ENCODE data around the gene FYTTD1. TPM values are rescaled to one million over a fixed set of nuclear protein-coding genes. Genes with fewer than 3 reads are reported as not detected.

Gene FYTTD1
- total RNA-seq, 1 experiment from 2014 or later: 75.2 TPM

DNA sequence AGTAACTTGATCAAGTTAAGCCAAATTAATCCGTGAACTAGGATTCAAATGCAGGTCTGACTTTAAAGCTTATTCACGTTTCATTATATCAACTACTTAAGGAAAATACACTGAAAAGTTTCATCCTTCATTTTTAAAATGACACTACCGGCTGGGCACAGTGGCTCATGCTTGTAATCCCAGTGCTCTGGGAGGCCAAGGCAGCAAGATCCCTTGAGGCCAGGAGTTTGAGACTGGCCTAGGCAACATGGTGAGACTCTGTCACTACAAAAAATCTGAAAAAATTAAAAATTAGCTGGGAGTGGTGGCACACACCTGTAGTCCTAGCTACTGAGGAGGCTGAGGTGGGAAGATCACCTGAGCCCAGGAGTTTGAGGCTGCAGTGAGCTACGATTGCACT lies 16.6 kb upstream of the FYTTD1 start:
- H3K9me3 ChIP-seq: no peaks in the 10 kb centered on the region
- no peaks in the 10 kb centered on the region for H3K27me3 ChIP-seq
- H3K36me3 ChIP-seq: peaks cover 6% of the 10 kb centered on the region; the same call in 1 of the 2 replicates
- no peak for DNase-seq
- H3K4me3 ChIP-seq: no peak overlapping the region

DNA sequence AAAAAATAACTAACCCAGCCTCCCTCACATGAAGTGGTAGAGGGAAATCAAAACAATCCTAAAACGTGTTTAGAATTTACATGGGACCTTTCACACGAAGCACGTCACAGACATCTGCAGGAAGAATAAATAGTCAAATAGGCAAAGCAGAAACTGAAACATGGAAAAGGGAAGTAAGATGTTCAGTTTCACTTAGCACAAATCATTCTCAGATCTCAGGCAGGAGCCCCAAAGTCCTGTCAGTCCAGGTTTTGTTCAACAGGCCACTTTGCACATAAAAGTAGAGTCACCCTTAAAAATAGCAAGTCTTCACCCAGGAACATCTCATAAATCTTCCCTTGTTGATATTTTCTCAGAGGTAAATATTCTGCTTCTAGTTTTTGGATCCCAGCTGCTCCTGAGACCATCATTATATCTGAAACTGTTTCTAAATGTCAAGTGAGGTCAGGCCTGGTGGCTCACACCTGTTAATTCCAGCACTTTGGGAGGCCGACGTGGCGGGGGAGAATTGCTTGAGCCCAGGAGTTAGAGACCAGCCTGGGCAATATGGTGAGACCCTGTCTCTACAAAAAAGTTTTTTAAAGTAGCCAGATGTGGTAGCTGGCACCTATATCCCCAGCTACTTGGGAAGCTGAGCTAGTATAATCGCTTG lies 14.9 kb upstream of the FYTTD1 start:
- H3K36me3 ChIP-seq: peaks cover 2% of the 10 kb centered on the region; the same call in 1 of the 2 replicates
- H3K9me3 ChIP-seq: no peaks in the 10 kb centered on the region
- DNase-seq: no peak
- no peaks in the 10 kb centered on the region for H3K27me3 ChIP-seq
- H3K4me3 ChIP-seq: no peak overlapping the region

DNA sequence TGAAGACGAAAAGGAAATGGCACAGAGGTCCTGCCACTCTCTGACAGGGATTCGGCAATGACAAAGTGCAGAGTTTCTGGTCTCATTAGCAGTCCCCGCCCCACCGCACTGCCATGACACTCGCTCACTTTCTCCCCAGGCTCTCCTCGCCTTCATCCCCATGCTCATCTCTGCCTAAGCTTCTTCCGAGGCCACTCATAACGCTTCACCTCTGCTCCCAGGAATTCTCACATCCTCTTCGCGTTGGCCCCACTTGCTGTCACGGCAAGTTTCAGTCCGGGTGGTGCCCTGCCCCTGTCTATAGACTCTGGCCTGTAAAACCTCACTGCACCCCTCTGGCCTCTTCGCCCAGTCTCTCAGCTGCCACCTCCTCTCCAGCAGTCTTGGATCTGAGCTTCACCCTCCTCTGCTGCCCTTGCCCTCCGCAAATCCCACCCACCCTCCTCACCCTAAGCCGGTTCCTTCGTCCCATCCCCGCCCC lies 13.6 kb upstream of the FYTTD1 start:
- H3K27me3 ChIP-seq: no peaks in the 10 kb centered on the region
- no peak for DNase-seq
- peaks cover 2% of the 10 kb centered on the region; the same call in 1 of the 2 replicates for H3K36me3 ChIP-seq
- no peaks in the 10 kb centered on the region for H3K9me3 ChIP-seq
- H3K4me3 ChIP-seq: peak overlapping the region; percentile 100

DNA sequence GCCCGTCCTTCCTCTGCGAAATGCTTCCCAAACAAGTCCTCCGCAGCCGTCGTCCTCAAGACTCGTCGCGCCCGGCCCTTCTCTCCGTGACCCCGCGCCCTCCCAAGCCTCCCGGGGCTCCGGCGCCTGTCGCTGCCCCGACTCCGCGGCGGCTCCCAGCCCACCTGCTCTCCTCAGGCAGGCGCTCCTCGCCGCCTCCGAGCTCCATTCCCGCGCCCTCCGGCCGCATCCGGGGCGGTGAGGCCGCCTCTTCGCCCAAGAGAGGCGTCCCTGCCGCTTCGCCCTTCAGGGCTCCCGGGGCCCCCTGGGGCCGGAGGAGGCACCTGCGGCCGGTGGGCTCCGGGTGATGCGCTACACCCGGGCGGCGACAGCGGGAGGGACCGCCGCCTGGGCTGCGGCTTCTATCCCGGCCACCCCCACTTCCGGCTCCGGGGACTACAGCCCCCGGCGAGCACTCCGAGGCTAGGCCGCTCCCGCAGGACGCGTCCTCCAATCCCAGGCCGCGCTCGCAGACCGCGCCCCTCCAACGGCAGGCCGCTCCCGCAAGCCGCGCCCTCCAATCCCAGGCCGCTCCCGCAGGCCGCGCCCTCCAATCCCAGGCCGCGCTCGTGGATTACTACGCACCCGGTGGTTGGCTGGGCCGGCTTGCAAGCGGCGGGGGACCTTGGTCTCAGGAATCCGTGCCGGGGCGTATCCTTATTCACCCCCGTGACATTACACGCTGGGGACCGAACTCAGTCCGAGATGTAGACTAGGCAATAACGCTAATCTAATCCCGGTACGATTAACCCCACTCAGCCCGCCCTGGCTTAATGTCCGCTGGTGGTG lies 13.0 kb upstream of the FYTTD1 start, which contains the start of gene RUBCN:
Gene RUBCN (minus strand): TSS at position 414 of the 828 bp plus-strand sequence. CDS start 185 bp downstream, at position 229.
- H3K27me3 ChIP-seq: no peaks in the 10 kb centered on the region
- peak within 1 kb of the TSS; percentile 100 for H3K4me3 ChIP-seq
- H3K36me3 ChIP-seq: peaks cover 2% of the 10 kb centered on the region; the same call in 1 of the 2 replicates
- peak; percentile 98 for DNase-seq
- no peaks in the 10 kb centered on the region for H3K9me3 ChIP-seq

DNA sequence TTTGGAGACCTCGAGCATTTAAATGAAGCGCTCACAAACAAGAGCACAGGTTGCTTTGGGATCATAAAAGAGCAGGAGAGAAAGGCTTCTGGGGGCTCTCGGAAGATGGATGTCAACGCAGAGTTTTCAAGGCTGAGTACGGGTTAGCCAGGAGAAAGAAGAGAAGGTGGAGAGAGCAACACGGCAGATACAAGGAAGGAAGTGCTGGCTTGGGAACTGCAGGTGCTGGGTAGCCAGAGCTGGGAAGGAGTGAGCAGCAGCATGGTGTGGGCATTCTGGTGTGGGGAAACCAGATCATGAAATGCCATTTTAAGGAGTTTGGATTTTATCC lies 12.4 kb upstream of the FYTTD1 start:
- Histone ChIP-seq H3K4me3 (peak overlapping the region; percentile 100), H3K9me3 (no peaks in the 10 kb centered on the region), H3K27me3 (no peaks in the 10 kb centered on the region), H3K36me3 (peaks cover 2% of the 10 kb centered on the region; the same call in 1 of the 2 replicates)
- no peak for DNase-seq

DNA sequence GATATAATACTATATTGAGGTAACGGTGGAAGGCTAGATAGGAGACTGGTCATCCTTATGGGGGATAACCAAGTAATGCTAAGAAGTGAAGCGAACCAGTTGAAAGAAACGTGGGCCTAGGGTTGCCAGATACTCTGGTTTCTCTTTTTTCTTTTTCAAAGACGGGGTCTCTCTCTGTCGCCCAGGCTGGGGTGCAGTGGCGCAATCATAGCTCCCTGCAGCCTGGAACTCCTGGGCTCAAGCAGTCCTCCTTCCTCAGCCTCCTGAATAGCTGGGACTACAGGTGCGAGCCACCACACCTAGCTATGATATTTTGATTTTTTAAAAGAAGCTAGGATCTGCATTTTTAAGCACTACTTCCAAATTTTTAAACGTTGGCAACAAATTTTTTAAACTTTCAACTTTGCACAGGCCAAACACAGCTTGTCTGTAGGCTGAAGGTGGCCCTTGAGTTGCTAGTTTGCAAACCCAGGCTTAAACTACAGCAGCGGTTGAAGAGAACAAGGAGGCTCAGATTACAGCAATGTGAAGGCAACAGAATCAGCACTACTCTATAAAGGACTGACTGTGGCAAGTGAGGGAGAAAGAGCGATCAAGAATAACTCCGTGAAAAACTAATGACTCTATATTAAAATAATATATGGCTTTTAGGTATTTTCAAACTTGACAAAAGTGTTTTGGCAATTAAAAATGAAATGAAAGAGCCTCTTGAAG lies 11.8 kb upstream of the FYTTD1 start:
- peak overlapping the region; percentile 100 for H3K4me3 ChIP-seq
- H3K9me3 ChIP-seq: no peaks in the 10 kb centered on the region
- peaks cover 2% of the 10 kb centered on the region; the same call in 1 of the 2 replicates for H3K36me3 ChIP-seq
- no peaks in the 10 kb centered on the region for H3K27me3 ChIP-seq
- DNase-seq: no peak

DNA sequence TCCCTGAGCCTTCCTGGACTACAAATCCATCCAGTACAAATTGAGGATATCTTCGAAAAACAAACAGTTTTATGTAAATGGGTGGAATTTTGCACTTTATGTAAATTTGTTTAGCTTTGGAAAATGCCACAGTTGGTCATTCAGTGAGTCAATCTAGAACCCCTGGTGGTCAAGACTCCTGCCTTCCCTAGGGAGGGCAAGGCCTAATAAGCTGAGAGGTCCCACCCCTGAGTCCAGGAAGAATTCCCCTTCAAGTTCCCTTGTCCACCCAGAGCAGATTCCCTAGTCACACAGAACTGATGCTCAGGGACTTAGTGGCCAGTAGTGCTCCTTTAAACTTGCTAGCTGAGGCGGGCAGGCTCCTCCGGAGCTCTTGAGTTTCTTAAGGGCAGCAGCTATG lies 6.9 kb upstream of the FYTTD1 start:
- H3K4me3 ChIP-seq: no peak overlapping the region
- no peaks in the 10 kb centered on the region for H3K36me3 ChIP-seq
- H3K27me3 ChIP-seq: no peaks in the 10 kb centered on the region
- no peaks in the 10 kb centered on the region for H3K9me3 ChIP-seq
- no peak for DNase-seq

DNA sequence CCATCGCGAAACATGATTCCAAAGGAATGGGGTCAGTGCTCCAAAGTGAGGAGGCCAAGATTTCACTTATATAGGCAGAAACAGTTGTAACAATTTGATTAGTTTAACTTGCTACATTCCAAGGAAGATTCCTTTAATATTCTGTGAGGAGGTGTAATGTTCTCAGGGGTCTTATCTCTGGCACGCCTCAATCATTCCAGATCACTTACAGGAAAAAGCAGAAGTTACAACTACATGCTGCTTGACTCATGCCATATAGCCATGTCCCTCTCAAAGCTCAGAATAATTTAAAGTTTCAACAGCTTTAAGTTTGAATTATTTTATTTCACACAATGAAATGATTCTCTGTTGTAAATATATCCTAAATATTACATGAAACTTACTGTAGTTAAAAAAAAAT lies 3.5 kb upstream of the FYTTD1 start:
- H3K36me3 ChIP-seq: no peaks in the 10 kb centered on the region
- no peak for DNase-seq
- H3K4me3 ChIP-seq: no peak overlapping the region
- no peaks in the 10 kb centered on the region for H3K27me3 ChIP-seq
- no peaks in the 10 kb centered on the region for H3K9me3 ChIP-seq

DNA sequence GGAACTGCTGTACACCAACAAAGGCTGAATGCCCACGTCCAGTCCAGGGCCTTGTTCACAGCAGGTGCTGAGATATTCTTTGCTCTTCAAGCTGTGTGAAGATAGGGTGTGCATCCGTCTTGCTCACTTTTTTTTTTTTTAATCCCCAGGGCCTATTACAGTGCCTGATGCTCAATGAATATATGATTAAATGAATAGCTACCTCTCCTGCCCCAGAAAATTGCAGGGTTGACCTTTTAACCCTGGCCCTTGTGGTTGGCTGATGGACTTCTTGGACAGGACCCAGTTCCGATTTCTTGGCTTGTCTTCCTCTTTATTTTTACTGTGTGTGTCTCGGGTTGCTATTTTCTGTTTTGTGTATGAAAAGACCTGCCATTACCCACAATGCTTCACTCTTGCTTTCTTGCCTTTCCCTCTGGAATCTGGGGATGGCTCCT lies 2.9 kb upstream of the FYTTD1 start:
- Histone ChIP-seq H3K36me3 (no peaks in the 10 kb centered on the region), H3K4me3 (no peak overlapping the region), H3K27me3 (no peaks in the 10 kb centered on the region), H3K9me3 (no peaks in the 10 kb centered on the region)
- no peak for DNase-seq

DNA sequence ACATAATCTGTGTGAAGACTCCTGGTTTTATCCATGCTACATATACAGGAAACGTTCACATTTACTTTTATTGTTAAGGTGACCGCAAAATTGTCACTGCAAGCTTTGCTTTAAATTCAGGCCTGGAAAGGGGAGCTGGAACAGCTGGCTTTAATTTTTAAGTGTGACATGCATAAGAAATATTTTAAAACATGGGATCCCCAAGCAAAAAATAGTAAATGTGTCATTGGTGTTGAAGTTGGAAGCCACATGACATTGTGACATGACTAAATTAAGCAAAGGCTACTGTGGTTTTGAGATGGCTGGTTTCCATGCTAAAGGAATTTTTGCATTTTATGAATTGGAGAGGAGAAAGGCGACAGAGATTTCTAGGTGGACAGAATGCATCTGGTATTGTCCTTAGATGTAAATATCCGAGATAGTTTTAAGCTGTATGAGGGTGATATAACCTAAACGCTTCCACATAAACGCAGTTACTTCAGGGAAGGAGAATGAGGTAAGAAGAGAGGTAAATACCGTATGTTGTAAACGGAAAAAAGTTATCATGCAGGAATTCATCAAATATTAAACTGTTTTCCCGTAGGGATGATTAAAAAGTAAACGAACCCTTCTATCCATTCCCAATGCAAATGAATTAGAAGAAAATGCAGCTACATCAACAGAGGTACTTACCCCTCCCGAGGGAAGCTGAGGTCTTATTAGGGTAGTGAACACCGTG lies 927 bp upstream of the FYTTD1 start:
- Histone ChIP-seq H3K4me3 (peak overlapping the region; percentile 90), H3K36me3 (no peaks in the 10 kb centered on the region; the same call in 1 of the 2 replicates), H3K9me3 (no peaks in the 10 kb centered on the region), H3K27me3 (no peaks in the 10 kb centered on the region)
- no peak for DNase-seq

DNA sequence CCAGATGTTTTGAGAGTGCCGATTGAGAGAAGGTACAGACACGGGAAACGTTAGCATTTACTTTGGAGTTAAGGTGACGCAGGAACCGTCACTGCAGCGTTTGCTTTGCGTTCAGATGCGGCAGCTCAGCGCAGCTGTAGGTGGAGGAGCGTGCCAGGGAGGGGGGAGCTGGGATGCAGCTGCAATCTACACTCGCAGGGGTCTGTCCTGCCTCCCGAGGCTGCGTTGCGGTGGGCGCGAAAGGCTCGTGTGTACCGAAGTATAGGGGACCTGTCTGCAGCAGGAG lies 425 bp upstream of the FYTTD1 start:
- H3K9me3 ChIP-seq: no peaks in the 10 kb centered on the region
- H3K36me3 ChIP-seq: no peaks in the 10 kb centered on the region; the same call in 1 of the 2 replicates
- DNase-seq: peak; percentile 63
- no peaks in the 10 kb centered on the region for H3K27me3 ChIP-seq
- peak overlapping the region; percentile 90 for H3K4me3 ChIP-seq

DNA sequence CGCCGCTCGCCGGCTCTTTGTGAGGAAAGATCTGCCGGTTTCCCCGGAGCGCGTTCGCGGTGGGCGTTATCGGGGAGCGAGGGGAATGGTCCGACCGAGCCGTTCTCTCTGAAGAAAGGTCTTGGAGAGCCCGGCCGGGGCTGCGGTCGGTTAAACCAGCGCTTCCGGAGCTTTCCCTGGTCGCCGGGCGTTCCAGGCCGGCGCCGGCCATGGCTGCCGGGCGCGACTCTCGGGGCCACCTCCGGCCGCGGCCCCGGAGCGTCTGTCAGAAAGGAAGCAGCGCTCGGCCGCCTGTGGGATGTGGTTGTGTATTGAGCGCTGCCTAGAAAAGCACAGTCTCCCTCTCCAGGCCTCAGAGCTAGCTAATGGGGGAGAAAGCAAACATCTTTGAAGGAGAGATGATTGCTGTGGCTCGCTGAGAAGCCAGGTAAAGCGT lies 731 bp downstream of the FYTTD1 start:
- H3K27me3 ChIP-seq: no peaks in the 10 kb centered on the region
- no peaks in the 10 kb centered on the region for H3K9me3 ChIP-seq
- peak; percentile 60 for DNase-seq
- no peaks in the 10 kb centered on the region; the same call in 1 of the 2 replicates for H3K36me3 ChIP-seq
- peak overlapping the region; percentile 90 for H3K4me3 ChIP-seq

DNA sequence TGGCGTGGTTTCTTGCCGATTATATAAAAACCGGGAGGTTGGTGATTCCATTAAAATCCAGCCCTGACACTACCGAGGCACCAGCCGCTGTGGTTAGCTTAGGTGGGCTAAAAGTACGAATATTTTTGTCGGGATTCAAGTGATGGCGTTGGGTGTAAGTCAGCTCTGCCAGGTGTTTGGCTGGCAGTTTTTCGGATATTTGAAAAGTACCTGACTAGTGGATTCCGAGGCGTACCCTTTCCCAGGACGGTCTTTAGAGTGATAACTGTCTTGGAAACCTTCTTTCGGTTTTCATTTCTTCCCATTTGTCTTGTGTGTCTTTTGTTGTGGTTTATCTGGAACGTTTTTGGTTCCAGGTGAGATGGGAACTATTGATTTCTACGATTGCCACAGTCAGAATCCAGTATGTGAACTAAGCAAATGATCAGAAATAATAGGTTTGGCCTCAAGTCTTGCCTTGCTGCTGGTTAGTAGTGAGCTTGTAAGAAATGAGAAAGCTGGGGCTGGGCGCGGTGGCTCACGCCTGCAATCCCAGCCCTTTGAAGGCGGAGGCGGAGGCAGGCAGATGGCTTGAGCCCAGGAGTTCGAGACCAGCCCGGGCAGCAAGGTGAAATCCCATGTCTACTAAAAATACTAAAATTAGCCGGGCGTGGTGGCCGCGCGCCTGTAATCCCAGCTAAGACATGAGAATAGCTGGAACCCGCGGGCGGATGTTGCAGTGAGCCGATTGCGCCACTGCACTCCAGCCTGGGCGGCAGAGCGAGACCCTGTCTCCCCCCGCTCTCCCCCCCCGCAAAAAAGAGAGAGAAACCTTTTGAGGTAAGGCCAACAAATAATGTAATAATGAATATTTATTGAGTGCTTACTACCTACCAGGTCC lies 1.4 kb downstream of the FYTTD1 start:
- DNase-seq: peak; percentile 73
- no peaks in the 10 kb centered on the region for H3K9me3 ChIP-seq
- H3K36me3 ChIP-seq: no peaks in the 10 kb centered on the region; the same call in 1 of the 2 replicates
- peak overlapping the region; percentile 90 for H3K4me3 ChIP-seq
- H3K27me3 ChIP-seq: no peaks in the 10 kb centered on the region

DNA sequence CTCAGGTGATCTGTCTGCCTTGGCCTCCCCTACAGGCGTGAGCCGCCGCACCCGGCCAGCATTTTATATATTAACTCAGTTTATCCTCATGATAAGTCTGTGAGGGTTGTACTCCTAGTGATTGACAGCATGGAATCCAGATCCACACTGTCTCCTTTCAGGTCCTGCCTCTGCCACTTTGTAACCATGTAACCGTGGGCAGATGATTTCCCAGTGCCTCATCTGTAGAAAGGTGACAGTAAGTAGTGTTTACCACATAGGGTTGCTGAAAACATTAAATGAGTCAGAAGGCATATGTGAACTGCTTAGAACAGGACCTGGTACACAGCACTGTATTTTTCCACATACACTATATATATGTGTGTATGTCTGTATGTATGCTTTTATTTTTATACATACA lies 2.4 kb downstream of the FYTTD1 start:
- no peaks in the 10 kb centered on the region for H3K27me3 ChIP-seq
- peak overlapping the region; percentile 90 for H3K4me3 ChIP-seq
- peaks cover 7% of the 10 kb centered on the region for H3K36me3 ChIP-seq
- no peaks in the 10 kb centered on the region for H3K9me3 ChIP-seq
- no peak for DNase-seq

DNA sequence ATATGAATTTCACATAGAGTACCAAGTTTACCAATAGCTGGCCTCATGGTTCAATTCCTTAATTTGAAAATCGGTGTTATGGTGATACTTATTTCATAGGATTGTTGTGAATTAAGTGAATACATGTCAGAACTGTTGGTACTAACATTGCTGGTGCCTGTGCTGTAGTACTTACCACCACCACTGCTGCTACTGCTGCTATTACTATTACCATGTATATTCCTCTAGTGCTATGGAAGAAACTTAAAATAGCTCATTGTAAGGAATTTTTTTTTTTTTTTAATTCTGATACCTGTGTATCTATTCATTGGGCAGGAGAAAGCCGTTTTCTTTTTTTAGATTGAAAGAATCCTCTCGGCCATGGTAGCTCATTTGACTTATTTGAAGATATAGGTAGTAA lies 3.6 kb downstream of the FYTTD1 start:
- H3K4me3 ChIP-seq: no peak overlapping the region
- no peaks in the 10 kb centered on the region for H3K27me3 ChIP-seq
- H3K36me3 ChIP-seq: peaks cover 19% of the 10 kb centered on the region
- no peaks in the 10 kb centered on the region for H3K9me3 ChIP-seq
- no peak for DNase-seq

DNA sequence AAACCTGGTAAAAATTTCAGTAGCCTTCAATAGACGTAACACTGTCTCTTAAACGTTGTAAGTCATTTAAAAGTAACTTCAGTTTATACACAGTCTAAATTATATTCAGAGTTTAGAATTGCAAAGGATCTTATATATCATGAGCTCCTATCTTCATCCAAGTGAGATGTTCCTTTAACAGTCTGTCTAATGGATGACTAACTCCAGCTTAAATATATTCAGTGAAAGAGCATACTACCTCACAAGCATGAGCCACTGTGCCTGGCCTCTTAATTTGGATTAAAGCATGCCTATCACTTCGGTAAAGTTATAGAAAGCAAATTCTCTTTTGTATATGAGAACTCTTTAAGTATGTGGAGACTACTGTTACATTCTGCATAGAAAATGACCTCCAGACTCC lies 7.0 kb downstream of the FYTTD1 start:
- H3K4me3 ChIP-seq: no peak overlapping the region
- H3K36me3 ChIP-seq: peaks cover 36% of the 10 kb centered on the region
- H3K9me3 ChIP-seq: no peaks in the 10 kb centered on the region
- DNase-seq: no peak
- H3K27me3 ChIP-seq: no peaks in the 10 kb centered on the region

Data from MG63 (cell line).